Measurements from ENCODE around the gene TBL1XR1.

DNA sequence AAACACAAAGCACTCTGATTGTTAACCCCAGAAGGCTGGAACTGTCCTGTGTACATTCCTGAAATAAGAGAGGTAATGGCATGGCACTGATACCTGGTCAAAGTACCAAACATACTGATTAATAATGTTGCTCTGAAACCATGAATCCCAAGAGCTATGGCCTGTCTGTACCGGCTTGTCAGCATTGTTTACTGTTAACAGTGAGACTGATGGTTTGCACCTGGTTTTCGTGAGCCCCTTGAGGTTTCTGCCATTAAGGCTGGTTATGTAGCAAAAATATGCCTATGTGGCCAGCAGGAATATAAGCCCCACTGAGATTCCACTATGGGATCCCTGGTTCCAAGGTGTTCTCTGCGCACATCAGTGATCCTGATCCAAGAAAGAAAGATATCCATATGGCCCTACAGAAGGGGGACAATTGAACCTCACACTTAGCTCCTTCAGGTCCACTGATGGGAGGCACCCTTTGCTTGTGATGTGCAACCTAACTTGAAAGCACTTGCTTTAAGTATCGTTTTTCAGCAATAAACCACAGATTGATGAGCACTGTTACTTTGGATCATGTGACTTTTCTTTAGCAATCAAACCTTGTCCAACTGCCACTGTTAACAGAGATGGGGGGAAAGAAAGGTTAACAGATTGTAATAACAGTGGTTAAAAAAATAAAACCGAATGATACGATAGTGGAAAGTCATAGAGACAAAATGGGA lies 65.2 kb downstream of the TBL1XR1 start:
- TF ChIP-seq POLR2AphosphoS5 (IDR thresholded peaks at IDR 0.05; ENCODE audit: low read depth, low read length) (no peak), TAF1 (IDR thresholded peaks at IDR 0.05; ENCODE audit: borderline replicate concordance, insufficient read depth, low read length) (no peak)

Data from PFSK-1 (cell line).